Endothelial cell of umbilical vein (primary cell): Measurements from ENCODE around the gene FNDC4. TPM values are rescaled to one million over a fixed set of nuclear protein-coding genes. Genes with fewer than 3 reads are reported as not detected.

Source experiments
- BruUV-seq: library from RNA; stranded (reverse); fragments of 400-500 nt; replicated peaks from 2 replicates; lab custom pipeline; 2021; lab: Mats Ljungman, UMichigan
- CTCF ChIA-PET: fragments of 300-600, 350-600 bp; sonication (Branson Sonifier 250); formaldehyde crosslinking; loops from one replicate; lab custom pipeline; 2021; ENCODE audit warnings: antibody characterized with exemption, inconsistent platforms; lab: Charles Lee
- POLR2A ChIA-PET: fragments of 300-600, 350-600 bp; sonication (Branson Sonifier 250); formaldehyde crosslinking; loops from one replicate; lab custom pipeline; 2021; ENCODE audit warnings: antibody characterized with exemption, inconsistent platforms; lab: Charles Lee
- DNase-seq: peaks from one replicate; pipeline ENCODE4 v3.0.0-alpha.2; 2011; ENCODE audit warnings: low read depth, low spot score
- FAIRE-seq: peaks from 2 replicates; lab custom pipeline; 2011; peaks lifted over from hg19 to GRCh38; lab: Jason Lieb, UNC
- H2AFZ ChIP-seq: 2 replicates; pipeline ENCODE4 v1.6.0; 2012; ENCODE audit warnings: low read depth, low read length, control low read depth, inconsistent platforms
- H3K27ac ChIP-seq: 2 replicates; pipeline ENCODE4 v1.5.1; 2011; ENCODE audit warnings: low read depth, mild to moderate bottlenecking, control low read depth, low read length, moderate library complexity; ENCODE audit not compliant: insufficient read depth
- H3K27me3 ChIP-seq, 2 experiments: 2 replicates each; pipeline versions ENCODE4 v1.6.0 to v1.6.1; 2011; ENCODE audit warnings: low read length in 2 of 2, mixed read lengths in 1 of 2; ENCODE audit not compliant: control insufficient read depth in 2 of 2, insufficient read depth in 2 of 2
- H3K36me3 ChIP-seq, 2 experiments: 2 replicates in 1 of 2; 3 replicates in 1 of 2; pipeline ENCODE4 v1.5.1; 2011; ENCODE audit warnings: low read length in 2 of 2, mild to moderate bottlenecking in 1 of 2, moderate library complexity in 1 of 2; ENCODE audit not compliant: control insufficient read depth in 2 of 2, insufficient read depth in 2 of 2; ENCODE audit errors: extremely low read depth in 1 of 2
- H3K4me1 ChIP-seq: 3 replicates; pipeline ENCODE4 v1.5.1; 2011; ENCODE audit warnings: mild to moderate bottlenecking, low read length; ENCODE audit not compliant: control insufficient read depth, insufficient read depth; ENCODE audit errors: extremely low read depth
- H3K4me2 ChIP-seq: 2 replicates; pipeline ENCODE4 v1.6.1; 2011; ENCODE audit warnings: low read length, control low read depth, mixed read lengths; ENCODE audit not compliant: insufficient read depth
- H3K4me3 ChIP-seq, 3 experiments: fragments of 200-600 bp in 1 of 3; sonication (generic), shearing (Covaris generic) in 1 of 3; replicated peaks in 1 of 3; 2 replicates each; pipeline ENCODE4 v1.5.1; 2011 to 2016; ENCODE audit warnings: control low read depth in 3 of 3, low read length in 3 of 3, mild to moderate bottlenecking in 2 of 3, inconsistent platforms in 1 of 3, low read depth in 1 of 3, moderate library complexity in 1 of 3; ENCODE audit not compliant: insufficient read depth in 1 of 3
- H3K79me2 ChIP-seq: 2 replicates; pipeline ENCODE4 v1.6.0; 2012; ENCODE audit warnings: low read length, inconsistent platforms; ENCODE audit not compliant: control insufficient read depth, insufficient read depth
- H3K9ac ChIP-seq: replicated peaks from 2 replicates; pipeline ENCODE3; 2011; ENCODE audit warnings: low read length, control low read depth; ENCODE audit not compliant: insufficient read depth; ENCODE audit errors: extremely low read depth
- H3K9me1 ChIP-seq: replicated peaks from 3 replicates; pipeline ENCODE4 v1.6.0; 2011; ENCODE audit warnings: mild to moderate bottlenecking, low read length; ENCODE audit not compliant: control insufficient read depth, insufficient read depth; ENCODE audit errors: extremely low read depth
- H3K9me3 ChIP-seq: replicated peaks from 2 replicates; pipeline ENCODE4 v1.5.1; 2012; ENCODE audit warnings: low read length, inconsistent platforms; ENCODE audit not compliant: control insufficient read depth, insufficient read depth
- H4K20me1 ChIP-seq: replicated peaks from 2 replicates; pipeline ENCODE3; 2011; ENCODE audit warnings: mild to moderate bottlenecking, low read length; ENCODE audit not compliant: control insufficient read depth, insufficient read depth; ENCODE audit errors: extremely low read depth
- CTCF ChIP-seq, 2 donors: IDR thresholded peaks; 1 replicate in 1 of 2; 2 replicates in 1 of 2; pipeline ENCODE4 v1.5.1; 2011; ENCODE audit warnings: low read length in 2 of 2, mild to moderate bottlenecking in 2 of 2, moderate library complexity in 2 of 2, control low read depth in 1 of 2, inconsistent platforms in 1 of 2, low read depth in 1 of 2; ENCODE audit not compliant: insufficient read depth in 1 of 2; ENCODE audit errors: extremely low read depth in 1 of 2
- EZH2 ChIP-seq: IDR thresholded peaks from 2 replicates; pipeline ENCODE4 v1.6.1; 2012; ENCODE audit warnings: borderline replicate concordance, low read depth, mild to moderate bottlenecking, moderate library complexity, low read length, inconsistent platforms; ENCODE audit not compliant: severe bottlenecking
- FOS ChIP-seq: IDR thresholded peaks from 2 replicates; pipeline ENCODE4 v1.6.1; 2011; ENCODE audit warnings: mild to moderate bottlenecking, low read length, moderate library complexity, borderline replicate concordance; ENCODE audit not compliant: insufficient read depth
- GATA2 ChIP-seq: IDR thresholded peaks from 2 replicates; pipeline ENCODE4 v1.7.0; 2011; ENCODE audit warnings: low read depth, mild to moderate bottlenecking, moderate library complexity, mixed read lengths, low read length; ENCODE audit not compliant: insufficient read length, insufficient read depth
- JUN ChIP-seq: IDR thresholded peaks from 2 replicates; pipeline ENCODE4 v1.6.1; 2011; ENCODE audit warnings: borderline replicate concordance, low read depth; ENCODE audit not compliant: insufficient read length, insufficient read depth
- MAX ChIP-seq: IDR thresholded peaks from 2 replicates; pipeline ENCODE4 v1.6.1; 2011; ENCODE audit not compliant: insufficient read depth, insufficient read length
- MYC ChIP-seq: IDR thresholded peaks from one replicate; pipeline ENCODE4 v1.6.1; 2011; ENCODE audit warnings: mild to moderate bottlenecking, low read depth, low read length
- POLR2A ChIP-seq: IDR thresholded peaks from 2 replicates; pipeline ENCODE4 v1.6.1; 2012; ENCODE audit warnings: low read depth, mild to moderate bottlenecking, control low read depth, low read length
- POLR2AphosphoS5 ChIP-seq: IDR thresholded peaks from 2 replicates; pipeline ENCODE4 v1.6.1; 2012; ENCODE audit warnings: low read depth, mild to moderate bottlenecking, control low read depth, low read length, moderate library complexity; ENCODE audit not compliant: insufficient read depth
- dilution Hi-C: fragments of 300-500 bp; cut with MboI; formaldehyde crosslinking; loops from one replicate; pipeline ENCODE4 v1.15.0; 2019; ENCODE audit warnings: low sequenced_read_pairs; ENCODE audit not compliant: extremely low pct_ligation_motif_present
- intact Hi-C: fragments of 100-400 bp; cut with micrococcal nuclease; formaldehyde crosslinking; loops from one replicate; pipeline ENCODE4 v1.10.0; 2022
- polyA plus RNA-seq, 4 experiments: library from polyadenylated mRNA; depleted of rRNA in 3 of 4; stranded (reverse) in 3 of 4; unstranded in 1 of 4; fragments of >200 nt; gene quantifications; 2 replicates each; pipeline versions ENCODE4 v1.2.1 to v1.2.3, GENCODE V29; 2011 to 2012; ENCODE audit warnings: missing spikeins in 1 of 4
- total RNA-seq: library from RNA; stranded (reverse); gene quantifications from 2 replicates; pipeline ENCODE4 v1.2.3, GENCODE V29; 2021

Gene FNDC4
- total and polyA plus RNA-seq, 2 donors (not counting 3 experiments of a cell fraction or from before 2014, with no cell fraction given), result 15.5 to 19.0 TPM

GRCh38 chr2:27518782-27519113 is 23.7 kb upstream of the FNDC4 start:
- POLR2A ChIA-PET, result no interaction called here
- H3K9ac ChIP-seq, result no peak overlapping the region
- CTCF ChIA-PET, result interaction anchor here (0.6 kb wide), 1 partner anchor 382 kb away, joined by 3 read pairs; no protein-coding TSS in a partner anchor
- intact Hi-C loops (no loop called here), dilution Hi-C loops (no loop called here)
- H3K4me2 ChIP-seq, result no peak overlapping the region
- no peak for DNase-seq
- no peaks in the 10 kb centered on the region for H3K9me1 ChIP-seq
- no peaks in the 10 kb centered on the region for H3K36me3 ChIP-seq
- no peaks in the 10 kb centered on the region for H3K27me3 ChIP-seq
- BruUV-seq, result no TSS peak
- no peak overlapping the region for H3K4me3 ChIP-seq
- TF ChIP-seq POLR2A (no peak), GATA2 (no peak), JUN (no peak), EZH2 (no peak), POLR2AphosphoS5 (no peak), FOS (no peak), MYC (no peak), CTCF (IDR thresholded peaks at IDR 0.05; ENCODE audit: extremely low read depth in 1 of 2, insufficient read depth in 1 of 2, low read depth in 1 of 2, low read length in 2 of 2) (no peak), MAX (no peak)
- no peaks in the 10 kb centered on the region for H3K4me1 ChIP-seq
- FAIRE-seq, result no peak
- H3K9me3 ChIP-seq, result no peaks in the 10 kb centered on the region
- H3K27ac ChIP-seq, result no peak overlapping the region
- H4K20me1 ChIP-seq, result no peaks in the 10 kb centered on the region
- no peaks in the 10 kb centered on the region for H3K79me2 ChIP-seq
- no peak overlapping the region for H2AFZ ChIP-seq
